IMR-90 (cell line): Measurements from ENCODE around the gene LRRFIP1. TPM values are rescaled to one million over a fixed set of nuclear protein-coding genes. Genes with fewer than 3 reads are reported as not detected.

Source experiments
- ATAC-seq: fragments of 200-7000 bp; cut with Tn5 transposase; 2 replicates; pipeline ENCODE4 v1.9.1; 2020; ENCODE audit warnings: low read depth, mild to moderate bottlenecking, moderate library complexity
- BruUV-seq: library from RNA; stranded (reverse); fragments of 400-500 nt; replicated peaks from 2 replicates; lab custom pipeline; 2021; lab: Mats Ljungman, UMichigan
- CTCF ChIA-PET: fragments of 300-600 bp; formaldehyde crosslinking; extraction: SDS; loops from one replicate; lab custom pipeline; 2021; ENCODE audit warnings: antibody characterized with exemption; lab: Yijun Ruan, JAX
- POLR2A ChIA-PET: fragments of 300-600 bp; sonication (Branson Sonifier 250); formaldehyde crosslinking; loops from one replicate; lab custom pipeline; 2022; ENCODE audit warnings: antibody characterized with exemption; ENCODE audit not compliant: unreplicated experiment; lab: Charles Lee
- DNase-seq: peaks from one replicate; pipeline ENCODE4 v3.0.0; 2013
- H2AFZ ChIP-seq: replicated peaks from 2 replicates; pipeline ENCODE3; 2013; ENCODE audit warnings: low read length, mild to moderate bottlenecking; ENCODE audit not compliant: poor library complexity
- H2AK5ac ChIP-seq: 2 replicates; pipeline ENCODE4 v1.6.1; 2013; ENCODE audit warnings: low read depth, low read length, inconsistent platforms
- H2AK9ac ChIP-seq: replicated peaks from 2 replicates; pipeline ENCODE3; 2013; ENCODE audit warnings: mild to moderate bottlenecking, low read depth, low read length, moderate library complexity; ENCODE audit not compliant: poor library complexity
- H2BK120ac ChIP-seq: 2 replicates; pipeline ENCODE4 v1.6.1; 2013; ENCODE audit warnings: low read depth, low read length, inconsistent platforms
- H2BK15ac ChIP-seq: 3 replicates; pipeline ENCODE4 v1.6.1; 2013; ENCODE audit warnings: low read depth, low read length, inconsistent platforms
- H2BK20ac ChIP-seq: 2 replicates; pipeline ENCODE4 v1.6.1; 2013; ENCODE audit warnings: low read depth, mild to moderate bottlenecking, inconsistent platforms, low read length, moderate library complexity
- H2BK5ac ChIP-seq: 2 replicates; pipeline ENCODE4 v1.6.1; 2013; ENCODE audit warnings: mild to moderate bottlenecking, low read depth, low read length, inconsistent platforms; ENCODE audit not compliant: poor library complexity, severe bottlenecking
- H3K14ac ChIP-seq: replicated peaks from 2 replicates; pipeline ENCODE4 v1.6.1; 2013; ENCODE audit warnings: low read depth, low read length, inconsistent platforms
- H3K18ac ChIP-seq: 2 replicates; pipeline ENCODE4 v1.6.1; 2013; ENCODE audit warnings: low read depth, low read length, control low read depth
- H3K23ac ChIP-seq: 2 replicates; pipeline ENCODE4 v1.6.1; 2013; ENCODE audit warnings: low read depth, low read length, inconsistent platforms
- H3K27ac ChIP-seq: 2 replicates; pipeline ENCODE4 v1.5.1; 2013; ENCODE audit warnings: mild to moderate bottlenecking, control low read depth, low read length; ENCODE audit not compliant: insufficient read depth
- H3K27me3 ChIP-seq: 2 replicates; pipeline ENCODE4 v1.6.1; 2013; ENCODE audit warnings: low read length; ENCODE audit not compliant: control insufficient read depth, insufficient read depth
- H3K36me3 ChIP-seq: 2 replicates; pipeline ENCODE4 v1.6.1; 2013; ENCODE audit warnings: low read length, mixed read lengths; ENCODE audit not compliant: control insufficient read depth, insufficient read depth
- H3K4ac ChIP-seq: 2 replicates; pipeline ENCODE4 v1.6.1; 2013; ENCODE audit warnings: low read depth, low read length, inconsistent platforms
- H3K4me1 ChIP-seq: 2 replicates; pipeline ENCODE4 v1.6.1; 2013; ENCODE audit warnings: low read length, mixed read lengths; ENCODE audit not compliant: control insufficient read depth, insufficient read depth
- H3K4me2 ChIP-seq: 2 replicates; pipeline ENCODE4 v1.6.1; 2013; ENCODE audit warnings: low read depth, mild to moderate bottlenecking, control low read depth, low read length, moderate library complexity
- H3K4me3 ChIP-seq: 2 replicates; pipeline ENCODE4 v1.5.1; 2013; ENCODE audit warnings: low read depth, mild to moderate bottlenecking, control low read depth, low read length, moderate library complexity; ENCODE audit not compliant: insufficient read depth
- H3K56ac ChIP-seq: 2 replicates; pipeline ENCODE4 v1.6.1; 2013; ENCODE audit warnings: low read length, inconsistent platforms; ENCODE audit not compliant: insufficient read depth; ENCODE audit errors: extremely low read depth
- H3K79me1 ChIP-seq, 2 experiments: 2 replicates each; pipeline ENCODE4 v1.6.1; 2013; ENCODE audit warnings: low read length in 2 of 2, inconsistent platforms in 1 of 2, low read depth in 1 of 2
- H3K9ac ChIP-seq: 2 replicates; pipeline ENCODE4 v1.6.1; 2013; ENCODE audit warnings: low read depth, low read length, control low read depth
- H3K9me1 ChIP-seq: 2 replicates; pipeline ENCODE4 v1.6.1; 2013; ENCODE audit warnings: low read length, inconsistent platforms; ENCODE audit not compliant: insufficient read depth
- H3K9me3 ChIP-seq: 2 replicates; pipeline ENCODE4 v1.6.1; 2013; ENCODE audit warnings: low read length; ENCODE audit not compliant: control insufficient read depth, insufficient read depth
- H4K20me1 ChIP-seq: 2 replicates; pipeline ENCODE4 v1.6.1; 2013; ENCODE audit warnings: low read length, inconsistent platforms; ENCODE audit not compliant: insufficient read depth
- H4K5ac ChIP-seq: 2 replicates; pipeline ENCODE4 v1.6.1; 2013; ENCODE audit warnings: mild to moderate bottlenecking, low read depth, low read length, control low read depth
- H4K8ac ChIP-seq, 2 experiments: 2 replicates each; pipeline ENCODE4 v1.6.1; 2013; ENCODE audit warnings: low read depth in 2 of 2, low read length in 2 of 2, control low read depth in 1 of 2, inconsistent platforms in 1 of 2
- H4K91ac ChIP-seq: 2 replicates; pipeline ENCODE4 v1.6.1; 2013; ENCODE audit warnings: low read depth, low read length, inconsistent platforms; ENCODE audit not compliant: insufficient read depth
- BHLHE40 ChIP-seq: fragments of 150-350 bp; IDR thresholded peaks from 2 replicates; pipeline ENCODE4 v1.6.1; 2016; ENCODE audit warnings: mild to moderate bottlenecking, low read depth, low read length
- CEBPB ChIP-seq: IDR thresholded peaks from 2 replicates; pipeline ENCODE4 v1.6.1; 2012; ENCODE audit warnings: low read depth, low read length, improper control_type of control experiment
- CHD1 ChIP-seq: IDR thresholded peaks from 2 replicates; pipeline ENCODE4 v1.6.1; 2012; ENCODE audit warnings: low read depth, low read length, improper control_type of control experiment
- CTCF ChIP-seq: conservative IDR thresholded peaks from 2 replicates; pipeline ENCODE4 v1.5.1; 2012; ENCODE audit warnings: mild to moderate bottlenecking, low read depth, low read length, improper control_type of control experiment
- ELK1 ChIP-seq: fragments of 150-350 bp; IDR thresholded peaks from 2 replicates; pipeline ENCODE4 v1.6.1; 2016; ENCODE audit warnings: low read depth, mild to moderate bottlenecking, low read length, moderate library complexity, borderline replicate concordance
- FOS ChIP-seq: fragments of 150-350 bp; IDR thresholded peaks from 2 replicates; pipeline ENCODE4 v1.6.1; 2016; ENCODE audit warnings: low read depth, low read length
- MAFK ChIP-seq: IDR thresholded peaks from 2 replicates; pipeline ENCODE4 v1.6.1; 2012; ENCODE audit warnings: low read depth, low read length, improper control_type of control experiment
- MAZ ChIP-seq: IDR thresholded peaks from 2 replicates; pipeline ENCODE4 v1.6.1; 2012; ENCODE audit warnings: low read depth, mild to moderate bottlenecking, low read length, improper control_type of control experiment, moderate library complexity, borderline replicate concordance
- MXI1 ChIP-seq: IDR thresholded peaks from 2 replicates; pipeline ENCODE4 v1.6.1; 2012; ENCODE audit warnings: low read depth, mild to moderate bottlenecking, low read length, moderate library complexity, borderline replicate concordance
- NFE2L2 ChIP-seq: fragments of 150-350 bp; IDR thresholded peaks from 2 replicates; pipeline ENCODE4 v1.6.1; 2016; ENCODE audit warnings: low read depth, mild to moderate bottlenecking, low read length
- POLR2A ChIP-seq: IDR thresholded peaks from 2 replicates; pipeline ENCODE4 v1.6.1; 2012; ENCODE audit warnings: mild to moderate bottlenecking, low read depth, low read length
- RAD21 ChIP-seq: IDR thresholded peaks from 2 replicates; pipeline ENCODE4 v1.6.1; 2012; ENCODE audit warnings: low read length, improper control_type of control experiment
- RCOR1 ChIP-seq: IDR thresholded peaks from 2 replicates; pipeline ENCODE4 v1.6.1; 2012; ENCODE audit warnings: mild to moderate bottlenecking, low read length, improper control_type of control experiment; ENCODE audit not compliant: insufficient replicate concordance
- RFX5 ChIP-seq: IDR thresholded peaks from 2 replicates; pipeline ENCODE4 v1.8.0; 2012; ENCODE audit warnings: low read depth, mild to moderate bottlenecking, low read length, moderate library complexity
- SMC3 ChIP-seq: fragments of 150-350 bp; IDR thresholded peaks from 2 replicates; pipeline ENCODE4 v1.6.1; 2016; ENCODE audit warnings: low read depth, mild to moderate bottlenecking, antibody characterized with exemption, low read length, moderate library complexity
- USF2 ChIP-seq: fragments of 150-350 bp; IDR thresholded peaks from 2 replicates; pipeline ENCODE4 v1.6.1; 2017; ENCODE audit warnings: mild to moderate bottlenecking, antibody characterized with exemption, low read length, low read depth
- WGBS, 2 experiments: methylation state at CpG; one replicate each; pipeline versions ENCODE4 v1.1.5 to v1.1.7; 2013; ENCODE audit warnings: missing lambda C conversion rate in 2 of 2; ENCODE audit not compliant: insufficient read length in 1 of 2; ENCODE audit errors: extremely low coverage in 2 of 2; 5-methylcytosine and 5-hydroxymethylcytosine counted together
- dilution Hi-C: fragments of 300-500 bp; cut with HindIII; formaldehyde crosslinking; loops from one replicate; pipeline ENCODE4 v1.14.3; 2018; ENCODE audit warnings: low sequenced_read_pairs; ENCODE audit not compliant: unreplicated experiment
- in situ Hi-C: fragments of 300-500 bp; cut with MboI; formaldehyde crosslinking; loops from 3 replicates; pipeline ENCODE4 v1.14.3; 2019; ENCODE audit warnings: low sequenced_read_pairs, inconsistent platforms, mixed read lengths
- intact Hi-C: fragments of 100-400 bp; cut with micrococcal nuclease; formaldehyde crosslinking; loops from 2 replicates; pipeline ENCODE4 v1.10.0; 2022
- polyA plus RNA-seq, 3 experiments: library from polyadenylated mRNA; depleted of rRNA; stranded (reverse); fragments of >200 nt; gene quantifications; 2 replicates each; pipeline ENCODE4 v1.2.3, GENCODE V29; 2012; ENCODE audit warnings: low replicate concordance in 1 of 3
- total RNA-seq: library from RNA; depleted of rRNA; stranded (reverse); fragments of >200 nt; gene quantifications from 2 replicates; pipeline ENCODE4 v1.2.3, GENCODE V29; 2012

The LRRFIP1 gene
- total and polyA plus RNA-seq, 2 of the 4 experiments (the other 2 are of a cell fraction), result 52.2 to 54.4 TPM

- Histone ChIP-seq H3K56ac (no peak overlapping the region), H2BK15ac (no peak overlapping the region), H3K27me3 (no peaks in the 10 kb centered on the region), H3K9me1 (peaks cover 6% of the 10 kb centered on the region; the same call in 1 of the 2 replicates), H3K4me1 (peaks cover 7% of the 10 kb centered on the region), H3K18ac (no peak overlapping the region), H3K14ac (no peak overlapping the region), H3K27ac (no peak overlapping the region), H3K36me3 (peaks cover 39% of the 10 kb centered on the region), H3K4ac (no peak overlapping the region), H2AFZ (no peak overlapping the region), H2BK120ac (no peak overlapping the region), H3K4me2 (no peak overlapping the region), H3K23ac (no peak overlapping the region), H2BK20ac (no peak overlapping the region), H4K5ac (no peak overlapping the region), H4K8ac (no peak overlapping the region), H3K79me1 (peaks cover 34 to 73% of the 10 kb centered on the region in 2 experiments), H2BK5ac (no peak overlapping the region), H4K91ac (no peak overlapping the region), H2AK9ac (no peak overlapping the region), H4K20me1 (peaks cover 23% of the 10 kb centered on the region), H2AK5ac (no peak overlapping the region), H3K9ac (no peak overlapping the region), H3K9me3 (no peaks in the 10 kb centered on the region), H3K4me3 (no peak overlapping the region)
- ATAC-seq (no peak), DNase-seq (no peak)
- BruUV-seq, result no TSS peak
- intact Hi-C loops, result loop anchor here (5.0 to 10.0 kb wide), 2 partner anchors 62 to 654 kb away; no protein-coding TSS in a partner anchor
- in situ Hi-C loops, result loop anchor here (10.0 to 25.0 kb wide), 2 partner anchors 234 to 637 kb away; no protein-coding TSS in a partner anchor
- POLR2A ChIA-PET, result no interaction called here
- dilution Hi-C loops, result no loop called here
- CTCF ChIA-PET, result interaction anchor here (0.7 kb wide), 1 partner anchor 11 kb away, joined by 3 read pairs; no protein-coding TSS in a partner anchor
- WGBS, 2 experiments, result 90% methylated on average over 2 of the region's 11 CpGs; no CpG with 5 or more reads in 1 of the 2 experiments
- no peak for TF ChIP-seq MXI1
- no peak for TF ChIP-seq CEBPB
- no peak for TF ChIP-seq MAFK
- no peak for TF ChIP-seq USF2
- TF ChIP-seq MAZ, result no peak
- TF ChIP-seq BHLHE40, result no peak
- TF ChIP-seq CHD1, result no peak
- no peak for TF ChIP-seq FOS
- no peak for TF ChIP-seq RAD21
- no peak for TF ChIP-seq ELK1
- no peak for TF ChIP-seq CTCF
- no peak for TF ChIP-seq NFE2L2
- no peak for TF ChIP-seq RCOR1
- TF ChIP-seq RFX5, result no peak
- no peak for TF ChIP-seq SMC3
- TF ChIP-seq POLR2A, result no peak
Observed at GRCh38 chr2:237749002-237749401, 121.6 kb downstream of the LRRFIP1 start.
